ENCODE measurements around the gene TMEM51.

- no peak for TF ChIP-seq CTCF (optimal IDR thresholded peaks at IDR 0.05 in 1 of 3, IDR thresholded peaks at IDR 0.05 in 1 of 3, conservative IDR thresholded peaks at IDR 0.05 in 1 of 3; ENCODE audit: extremely low read depth in 1 of 3, insufficient read depth in 2 of 3, low read length in 3 of 3)
- TF ChIP-seq EZH2 (IDR thresholded peaks at IDR 0.05; ENCODE audit: low read length) = no peak
Observed at GRCh38 chr1:15236321-15236721, 82.8 kb downstream of the TMEM51 start.

Measured in keratinocyte (primary cell).